Brain microvascular endothelial cell (primary cell): ENCODE data around the gene L1CAM.

Source experiments
- DNase-seq: peaks from one replicate; pipeline ENCODE4 v3.0.0-alpha.2; 2020
- H3K27ac ChIP-seq: fragments of 250-450 bp; sonication (Bioruptor Pico); 2 replicates; pipeline ENCODE4 v1.5.1; 2020; ENCODE audit warnings: mild to moderate bottlenecking, moderate library complexity
- H3K27me3 ChIP-seq: fragments of 250-450 bp; sonication (Bioruptor Pico); replicated peaks from 2 replicates; pipeline ENCODE4 v1.5.1; 2020; ENCODE audit warnings: mild to moderate bottlenecking
- H3K36me3 ChIP-seq: fragments of 250-450 bp; sonication (Bioruptor Pico); replicated peaks from 2 replicates; pipeline ENCODE4 v1.5.1; 2020; ENCODE audit warnings: mild to moderate bottlenecking
- H3K4me3 ChIP-seq: 2 replicates; pipeline ENCODE4 v1.5.1; 2011; ENCODE audit warnings: low read depth, mild to moderate bottlenecking, control low read depth, low read length, moderate library complexity
- in situ Hi-C: cut with HindIII; loops from 2 replicates; pipeline ENCODE4 v1.10.0; 2017; ENCODE audit warnings: low sequenced_read_pairs, low pct_ligation_motif_present
- TF ChIP-seq, protein P1 (sequence below): IDR thresholded peaks from 2 replicates; pipeline ENCODE4 v1.5.1; 2011; ENCODE audit warnings: low read depth, mild to moderate bottlenecking, moderate library complexity, low read length, control low read depth, inconsistent platforms; ENCODE audit errors: missing control alignments

The L1CAM gene

DNA sequence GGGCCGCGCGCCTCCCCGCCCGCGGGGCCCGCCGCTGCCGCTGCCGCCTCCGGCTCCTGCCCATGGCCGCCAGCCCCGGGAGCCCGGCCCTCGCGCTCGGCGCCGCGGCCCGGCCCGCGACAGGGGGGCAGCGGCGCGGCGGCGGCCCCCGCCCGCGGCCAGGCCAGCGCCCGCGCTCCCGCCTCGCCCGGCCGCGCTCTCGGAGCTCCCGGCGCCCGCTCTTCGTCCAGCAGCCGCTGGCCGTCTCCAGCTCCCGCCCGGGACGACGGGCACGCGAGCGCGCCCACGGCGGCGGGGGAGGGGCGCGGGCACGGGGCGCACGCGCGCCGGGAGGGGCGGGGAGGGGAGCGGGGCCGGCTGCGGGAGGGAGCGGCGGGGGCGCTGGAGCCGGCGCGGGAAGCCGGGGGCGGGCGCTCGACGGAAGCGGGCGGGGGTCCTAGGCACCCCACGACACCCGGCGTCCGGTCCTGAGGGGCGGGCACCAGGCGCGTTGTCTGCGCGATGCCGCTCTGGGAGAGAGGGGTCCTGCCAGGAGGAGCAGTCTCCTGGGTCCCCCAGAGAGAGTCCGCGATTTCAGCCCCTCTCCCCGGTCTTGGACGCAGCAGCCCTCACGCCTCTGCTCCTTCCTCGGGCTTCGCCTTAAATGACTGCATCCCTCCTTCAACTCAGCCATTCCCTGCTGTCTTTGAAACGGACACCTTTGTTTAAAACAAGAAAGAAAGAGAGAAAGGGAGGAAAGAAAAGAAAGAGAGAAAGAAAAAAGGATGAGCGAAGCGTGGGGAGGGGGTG lies 55.1 kb downstream of the L1CAM start:
- Histone ChIP-seq H3K27me3 (peaks cover 22% of the 10 kb centered on the region), H3K36me3 (no peaks in the 10 kb centered on the region), H3K4me3 (no peak overlapping the region), H3K27ac (no peak overlapping the region)
- in situ Hi-C loops = no loop called here
- TF ChIP-seq, protein P1, sequence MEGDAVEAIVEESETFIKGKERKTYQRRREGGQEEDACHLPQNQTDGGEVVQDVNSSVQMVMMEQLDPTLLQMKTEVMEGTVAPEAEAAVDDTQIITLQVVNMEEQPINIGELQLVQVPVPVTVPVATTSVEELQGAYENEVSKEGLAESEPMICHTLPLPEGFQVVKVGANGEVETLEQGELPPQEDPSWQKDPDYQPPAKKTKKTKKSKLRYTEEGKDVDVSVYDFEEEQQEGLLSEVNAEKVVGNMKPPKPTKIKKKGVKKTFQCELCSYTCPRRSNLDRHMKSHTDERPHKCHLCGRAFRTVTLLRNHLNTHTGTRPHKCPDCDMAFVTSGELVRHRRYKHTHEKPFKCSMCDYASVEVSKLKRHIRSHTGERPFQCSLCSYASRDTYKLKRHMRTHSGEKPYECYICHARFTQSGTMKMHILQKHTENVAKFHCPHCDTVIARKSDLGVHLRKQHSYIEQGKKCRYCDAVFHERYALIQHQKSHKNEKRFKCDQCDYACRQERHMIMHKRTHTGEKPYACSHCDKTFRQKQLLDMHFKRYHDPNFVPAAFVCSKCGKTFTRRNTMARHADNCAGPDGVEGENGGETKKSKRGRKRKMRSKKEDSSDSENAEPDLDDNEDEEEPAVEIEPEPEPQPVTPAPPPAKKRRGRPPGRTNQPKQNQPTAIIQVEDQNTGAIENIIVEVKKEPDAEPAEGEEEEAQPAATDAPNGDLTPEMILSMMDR = no peak
- DNase-seq = no peak

DNA sequence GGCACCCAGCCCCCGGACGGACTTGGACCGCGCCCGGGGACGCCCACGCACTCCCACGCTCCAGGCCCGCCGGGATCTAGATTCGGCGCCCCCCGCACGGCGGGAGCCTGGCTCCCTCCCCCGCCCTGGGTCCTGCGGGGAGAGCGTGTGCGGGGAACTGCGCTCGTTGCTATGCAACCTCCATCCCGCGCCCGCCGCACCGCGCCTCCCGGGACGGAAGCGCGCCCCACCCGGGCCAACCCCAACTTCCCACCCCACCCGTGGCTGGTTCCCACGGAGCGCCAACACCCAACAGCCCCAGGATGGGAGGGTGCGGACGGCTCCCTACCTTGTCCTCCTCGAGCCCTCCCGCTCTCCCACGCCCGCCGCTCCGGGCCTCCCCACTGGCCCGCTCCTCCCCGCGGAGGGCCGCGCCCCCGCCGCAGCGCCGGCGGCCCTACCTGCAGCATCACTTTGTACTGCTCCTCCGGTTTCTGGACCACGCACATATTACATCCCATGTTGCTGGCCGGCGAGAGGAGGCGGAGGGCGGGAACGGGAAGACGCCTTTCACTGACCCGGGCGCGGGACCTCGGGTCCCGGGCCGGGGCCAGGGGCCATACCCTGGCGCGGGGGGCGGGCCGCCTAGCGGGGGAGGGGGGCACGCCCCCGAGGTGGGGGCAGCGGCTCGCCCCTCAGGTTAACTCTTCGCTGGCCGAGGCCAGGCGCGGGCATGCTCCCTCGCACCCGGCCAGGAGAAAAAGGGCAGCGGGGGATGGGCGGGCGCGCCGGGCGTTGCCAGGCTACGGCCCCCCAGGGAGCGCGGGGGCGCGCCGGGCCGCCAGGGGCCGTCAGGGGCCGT lies 56.0 kb downstream of the L1CAM start, which contains the start of gene PDZD4:
TSS of gene PDZD4 (minus strand) at position 746 of the 841 bp plus-strand sequence. CDS start at position 500, 246 bp downstream.
- Histone ChIP-seq H3K36me3 (no peaks in the 10 kb centered on the region), H3K4me3 (no peak within 1 kb of the TSS), H3K27me3 (peaks cover 22% of the 10 kb centered on the region), H3K27ac (no peak within 1 kb of the TSS)
- TF ChIP-seq, protein P1 = no peak
- DNase-seq = no peak
- in situ Hi-C loops = no loop called here

DNA sequence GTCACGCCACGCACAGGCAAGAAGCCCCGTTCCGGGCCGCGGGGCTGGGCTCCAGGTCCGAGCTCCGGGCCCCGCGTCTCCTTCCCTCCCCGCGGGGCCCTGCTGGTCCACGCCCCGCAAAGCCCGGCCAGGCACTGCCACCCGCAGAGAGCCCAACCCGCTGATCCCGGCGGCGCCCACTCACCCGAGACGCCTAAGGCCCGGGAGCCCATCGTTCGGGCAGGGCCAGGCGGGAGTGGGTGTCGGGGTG lies 56.5 kb downstream of the L1CAM start:
- H3K27ac ChIP-seq = no peak overlapping the region
- TF ChIP-seq, protein P1 = no peak
- H3K4me3 ChIP-seq = no peak overlapping the region
- no peak for DNase-seq
- H3K36me3 ChIP-seq = no peaks in the 10 kb centered on the region
- in situ Hi-C loops = no loop called here
- peaks cover 22% of the 10 kb centered on the region for H3K27me3 ChIP-seq

DNA sequence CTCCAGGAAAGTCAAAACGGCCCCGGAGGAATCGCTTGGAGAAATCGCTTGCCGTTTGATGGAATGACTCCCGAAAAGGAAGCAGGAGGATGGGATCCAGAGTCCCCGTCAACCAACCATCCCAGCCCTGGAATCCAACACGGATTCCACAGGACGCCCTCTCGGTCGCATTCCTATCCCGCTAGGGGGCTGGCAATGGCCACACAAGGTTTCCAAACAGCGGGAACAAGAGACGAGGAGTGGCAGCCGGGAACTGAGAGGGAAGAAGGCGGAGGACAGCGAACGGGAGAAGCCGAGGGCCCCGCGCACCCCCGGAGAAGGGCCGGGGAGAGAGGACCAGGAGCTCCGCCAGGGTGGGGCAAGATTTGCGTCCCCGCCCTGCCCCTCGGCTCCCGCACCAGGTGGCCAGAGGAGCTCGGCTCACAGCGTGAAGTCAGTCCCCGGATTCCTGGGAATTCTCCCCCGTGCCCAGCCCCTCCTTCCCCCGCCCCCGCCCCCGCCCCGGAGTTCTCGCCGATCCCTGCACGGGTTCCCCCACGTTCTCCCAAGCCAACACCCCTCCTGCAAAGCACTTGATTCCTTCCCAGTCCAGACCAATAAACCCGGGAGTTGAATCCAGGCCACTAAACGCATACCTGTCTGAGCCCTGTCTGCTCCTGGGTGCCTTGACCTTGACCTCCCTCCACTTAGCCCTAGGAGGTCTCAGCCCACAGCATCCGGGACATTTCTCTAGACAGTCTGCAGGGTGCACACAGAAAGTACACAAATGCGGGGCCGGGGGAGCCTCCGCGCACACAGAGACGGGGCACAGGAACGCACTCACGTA lies 57.0 kb downstream of the L1CAM start:
- in situ Hi-C loops = no loop called here
- H3K27ac ChIP-seq = no peak overlapping the region
- peaks cover 22% of the 10 kb centered on the region for H3K27me3 ChIP-seq
- no peak for DNase-seq
- TF ChIP-seq, protein P1 = peak; percentile 8
- H3K4me3 ChIP-seq = no peak overlapping the region
- no peaks in the 10 kb centered on the region for H3K36me3 ChIP-seq

DNA sequence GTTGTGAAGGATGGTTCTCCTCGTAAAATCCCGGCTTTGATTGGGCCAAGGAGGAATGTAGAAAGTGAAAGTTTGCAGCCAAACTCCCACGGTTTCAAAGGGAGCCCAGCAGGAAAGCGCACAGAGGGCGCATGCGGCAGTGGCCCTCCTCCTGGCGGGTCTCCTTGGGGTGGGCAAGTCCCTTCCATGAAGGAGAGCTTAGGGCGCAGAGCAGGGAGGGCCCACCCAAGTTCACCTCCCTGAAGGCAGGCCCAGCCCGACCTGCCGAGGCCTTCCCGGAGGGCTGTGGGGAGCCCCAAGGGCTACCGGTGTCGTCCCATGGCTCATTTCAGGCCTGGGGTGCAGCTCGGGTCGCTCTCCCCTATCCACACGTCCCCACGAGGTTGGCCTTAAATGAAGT lies 57.7 kb downstream of the L1CAM start:
- peaks cover 22% of the 10 kb centered on the region for H3K27me3 ChIP-seq
- TF ChIP-seq, protein P1 = no peak
- no peaks in the 10 kb centered on the region for H3K36me3 ChIP-seq
- in situ Hi-C loops = no loop called here
- no peak overlapping the region for H3K4me3 ChIP-seq
- no peak for DNase-seq
- H3K27ac ChIP-seq = no peak overlapping the region
